ENCODE results near the gene SPCS1. TPM values are rescaled to one million over a fixed set of nuclear protein-coding genes. Genes with fewer than 3 reads are reported as not detected.

SPCS1 gene
- total RNA-seq (2022; extraction: Qiagen RNA extraction): 151 to 178 TPM (median 163 TPM) in 5 replicates

GRCh38 chr3:52705688-52706686, at the start of gene SPCS1, which contains the start of gene GLT8D1:
Gene SPCS1 (plus strand): TSS chr3:52706106. CDS start chr3:52706247, 141 bp downstream.
Gene GLT8D1 (minus strand): TSS chr3:52705791. CDS start chr3:52700460, 5,331 bp downstream.

GRCh38 chr3:52685709-52686691, 19.9 kb upstream of the SPCS1 start, which contains the start of the genes GNL3 and PBRM1:
Gene GNL3 (plus strand): TSS chr3:52686032. CDS start chr3:52686093, 61 bp downstream.
Gene PBRM1 (minus strand): TSS chr3:52685913.

Other genes with a start within 250 kb of the SPCS1 start
- gene STAB1, start 210.8 kb upstream of the SPCS1 start, total RNA-seq (2022; extraction: Qiagen RNA extraction): 0.03 to 0.05 TPM in 2 of 5 replicates, not detected in the others
- 76.1 to 109 TPM (median 105 TPM) in 5 replicates for gene NT5DC2, start 172.2 kb upstream of the SPCS1 start, total RNA-seq (2022; extraction: Qiagen RNA extraction)
- 59.6 to 74.1 TPM (median 64.1 TPM) in 5 replicates for gene UQCC5, start 169.5 kb upstream of the SPCS1 start, total RNA-seq (2022; extraction: Qiagen RNA extraction)
- gene PBRM1, start 20.2 kb upstream of the SPCS1 start, total RNA-seq (2022; extraction: Qiagen RNA extraction): 9.8 to 15.1 TPM (median 14.7 TPM) in 5 replicates
- 91.2 to 148 TPM (median 94.3 TPM) in 5 replicates for gene GNL3, start 20.1 kb upstream of the SPCS1 start, total RNA-seq (2022; extraction: Qiagen RNA extraction)
- 33.4 to 43.7 TPM (median 38.6 TPM) in 5 replicates for gene GLT8D1, start 315 bp upstream of the SPCS1 start, total RNA-seq (2022; extraction: Qiagen RNA extraction)
- 10.6 to 15.1 TPM (median 12.9 TPM) in 5 replicates for gene NEK4, start 64.8 kb downstream of the SPCS1 start, total RNA-seq (2022; extraction: Qiagen RNA extraction)
- gene ITIH1, start 71.5 kb downstream of the SPCS1 start, total RNA-seq (2022; extraction: Qiagen RNA extraction): not detected in 5 replicates
- 0.05 TPM in 1 of 5 replicates, not detected in the others for gene ITIH3, start 88.7 kb downstream of the SPCS1 start, total RNA-seq (2022; extraction: Qiagen RNA extraction)
- 0.18 to 0.92 TPM (median 0.71 TPM) in 5 replicates for gene ITIH4, start 124.6 kb downstream of the SPCS1 start, total RNA-seq (2022; extraction: Qiagen RNA extraction)
- 0.19 to 0.28 TPM (median 0.21 TPM) in 3 of 5 replicates, not detected in the others for gene MUSTN1, start 128.9 kb downstream of the SPCS1 start, total RNA-seq (2022; extraction: Qiagen RNA extraction)
- 5.8 to 9.2 TPM (median 7.7 TPM) in 5 replicates for gene STIMATE, start 191.4 kb downstream of the SPCS1 start, total RNA-seq (2022; extraction: Qiagen RNA extraction)

Data from A549 treated with CORT108297 at 1 μM for 4 hours (cell line).